PC-3 (cell line): ENCODE data around the gene COL8A1. TPM values are rescaled to one million over a fixed set of nuclear protein-coding genes. Genes with fewer than 3 reads are reported as not detected.

Experiments
- ATAC-seq: fragments of 200-7000 bp; cut with Tn5 transposase; 2 replicates; pipeline ENCODE4 v1.9.1; 2020; ENCODE audit warnings: mild to moderate bottlenecking, moderate library complexity
- BruUV-seq: library from RNA; stranded (reverse); fragments of 400-500 nt; replicated peaks from 2 replicates; lab custom pipeline; 2021; lab: Mats Ljungman, UMichigan
- CTCF ChIA-PET: fragments of 300-600 bp; sonication (Branson Sonifier 250); formaldehyde crosslinking; loops from one replicate; lab custom pipeline; 2022; ENCODE audit warnings: antibody characterized with exemption; lab: Charles Lee
- POLR2A ChIA-PET: fragments of 300-600 bp; sonication (Branson Sonifier 250); formaldehyde crosslinking; loops from one replicate; lab custom pipeline; 2022; ENCODE audit warnings: antibody characterized with exemption; ENCODE audit not compliant: unreplicated experiment; lab: Charles Lee
- DNase-seq: peaks from one replicate; pipeline ENCODE4 v3.0.0-alpha.2; 2015
- H2AFZ ChIP-seq: fragments of 300-600 bp; sonication (generic); 2 replicates; pipeline ENCODE4 v1.6.0; 2016; ENCODE audit warnings: antibody characterized with exemption, low read length
- H3F3A ChIP-seq: fragments of 300-600 bp; sonication (generic); one replicate; pipeline ENCODE4 v1.6.0; 2017; ENCODE audit warnings: antibody characterized with exemption, low read length, control low read depth, mild to moderate bottlenecking; ENCODE audit not compliant: unreplicated experiment
- H3K27ac ChIP-seq: fragments of 300-600 bp; sonication (generic); 2 replicates; pipeline ENCODE4 v1.5.1; 2016; ENCODE audit warnings: mild to moderate bottlenecking, low read length
- H3K27me3 ChIP-seq: fragments of 300-600 bp; sonication (generic); 2 replicates; pipeline ENCODE4 v1.6.1; 2016; ENCODE audit warnings: low read length, mixed read lengths
- H3K36me3 ChIP-seq: fragments of 300-600 bp; sonication (generic); 2 replicates; pipeline ENCODE4 v1.6.1; 2016; ENCODE audit warnings: low read depth, mixed run types, low read length, mixed read lengths
- H3K4me1 ChIP-seq: fragments of 300-600 bp; sonication (generic); 2 replicates; pipeline ENCODE4 v1.5.1; 2016; ENCODE audit warnings: low read length; ENCODE audit not compliant: insufficient read depth
- H3K4me2 ChIP-seq: fragments of 300-600 bp; sonication (generic); 2 replicates; pipeline ENCODE4 v1.6.0; 2016; ENCODE audit warnings: low read length
- H3K4me3 ChIP-seq: fragments of 300-600 bp; sonication (generic); 2 replicates; pipeline ENCODE4 v1.5.1; 2016; ENCODE audit warnings: mild to moderate bottlenecking, low read length, mixed read lengths
- H3K79me2 ChIP-seq: fragments of 300-600 bp; sonication (generic); 2 replicates; pipeline ENCODE4 v1.6.1; 2017; ENCODE audit warnings: low read length, mixed read lengths
- H3K9ac ChIP-seq: fragments of 300-600 bp; sonication (generic); 2 replicates; pipeline ENCODE4 v1.6.0; 2016; ENCODE audit warnings: mild to moderate bottlenecking, low read length
- H3K9me2 ChIP-seq: fragments of 300-600 bp; sonication (generic); replicated peaks from 2 replicates; pipeline ENCODE4 v1.6.1; 2016; ENCODE audit warnings: mixed run types, low read length, mixed read lengths
- H3K9me3 ChIP-seq: fragments of 300-600 bp; sonication (generic); 2 replicates; pipeline ENCODE4 v1.6.1; 2016; ENCODE audit warnings: low read length, mixed read lengths
- H4K20me1 ChIP-seq: fragments of 300-600 bp; sonication (generic); 2 replicates; pipeline ENCODE4 v1.6.1; 2016; ENCODE audit warnings: low read length, mixed read lengths
- EZH2 ChIP-seq: fragments of 300-600 bp; sonication (generic); IDR thresholded peaks from one replicate; pipeline ENCODE4 v1.6.1; 2017; ENCODE audit warnings: antibody characterized with exemption, mild to moderate bottlenecking, low read length; ENCODE audit not compliant: unreplicated experiment
- EZH2phosphoT487 ChIP-seq: fragments of 300-600 bp; sonication (generic); IDR thresholded peaks from 2 replicates; pipeline ENCODE4 v1.6.1; 2018; ENCODE audit warnings: mild to moderate bottlenecking, antibody characterized with exemption, low read length, borderline replicate concordance
- intact Hi-C: fragments of 100-400 bp; cut with micrococcal nuclease; formaldehyde crosslinking; loops from 2 replicates; pipeline ENCODE4 v1.9.0; 2023
- total RNA-seq: library from RNA; depleted of rRNA; stranded (reverse); fragments of >200 nt; gene quantifications from 2 replicates; pipeline ENCODE4 v1.2.3, GENCODE V29; 2014
- TF ChIP-seq, protein P1 (sequence below): fragments of 300-600 bp; sonication (generic); conservative IDR thresholded peaks from 2 replicates; pipeline ENCODE4 v1.5.1; 2017; ENCODE audit warnings: antibody characterized with exemption, low read depth, mild to moderate bottlenecking, low read length

Gene COL8A1
- total RNA-seq, 1 experiment from 2014 or later, result 2.4 TPM

- H3K9me2 ChIP-seq, result no peaks in the 10 kb centered on the region
- no peaks in the 10 kb centered on the region for H4K20me1 ChIP-seq
- intact Hi-C loops, result no loop called here
- no peak overlapping the region for H3K4me3 ChIP-seq
- BruUV-seq, result no TSS peak
- no peak overlapping the region for H3K27ac ChIP-seq
- H3K9me3 ChIP-seq, result no peaks in the 10 kb centered on the region
- DNase-seq (no peak), ATAC-seq (no peak)
- ChIA-PET POLR2A (no interaction called here), CTCF (interaction anchor here (1.3 kb wide), 1 partner anchor 107 kb away, joined by 5 read pairs; no protein-coding TSS in a partner anchor)
- H3K9ac ChIP-seq, result no peak overlapping the region
- TF ChIP-seq EZH2, result no peak
- TF ChIP-seq, protein P1, sequence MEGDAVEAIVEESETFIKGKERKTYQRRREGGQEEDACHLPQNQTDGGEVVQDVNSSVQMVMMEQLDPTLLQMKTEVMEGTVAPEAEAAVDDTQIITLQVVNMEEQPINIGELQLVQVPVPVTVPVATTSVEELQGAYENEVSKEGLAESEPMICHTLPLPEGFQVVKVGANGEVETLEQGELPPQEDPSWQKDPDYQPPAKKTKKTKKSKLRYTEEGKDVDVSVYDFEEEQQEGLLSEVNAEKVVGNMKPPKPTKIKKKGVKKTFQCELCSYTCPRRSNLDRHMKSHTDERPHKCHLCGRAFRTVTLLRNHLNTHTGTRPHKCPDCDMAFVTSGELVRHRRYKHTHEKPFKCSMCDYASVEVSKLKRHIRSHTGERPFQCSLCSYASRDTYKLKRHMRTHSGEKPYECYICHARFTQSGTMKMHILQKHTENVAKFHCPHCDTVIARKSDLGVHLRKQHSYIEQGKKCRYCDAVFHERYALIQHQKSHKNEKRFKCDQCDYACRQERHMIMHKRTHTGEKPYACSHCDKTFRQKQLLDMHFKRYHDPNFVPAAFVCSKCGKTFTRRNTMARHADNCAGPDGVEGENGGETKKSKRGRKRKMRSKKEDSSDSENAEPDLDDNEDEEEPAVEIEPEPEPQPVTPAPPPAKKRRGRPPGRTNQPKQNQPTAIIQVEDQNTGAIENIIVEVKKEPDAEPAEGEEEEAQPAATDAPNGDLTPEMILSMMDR, result no peak
- no peak for TF ChIP-seq EZH2phosphoT487
- no peaks in the 10 kb centered on the region for H3K36me3 ChIP-seq
- H3K79me2 ChIP-seq, result no peaks in the 10 kb centered on the region
- H3K4me2 ChIP-seq, result no peak overlapping the region
- H3K4me1 ChIP-seq, result peaks cover 18% of the 10 kb centered on the region
- H3K27me3 ChIP-seq, result no peaks in the 10 kb centered on the region
- no peak overlapping the region for H2AFZ ChIP-seq
- H3F3A ChIP-seq, result peaks cover 4% of the 10 kb centered on the region
Observed at GRCh38 chr3:99640214-99640851, 1.9 kb downstream of the COL8A1 start.

GRCh38 chr3:99641480-99641879, 3.1 kb downstream of the COL8A1 start:
- no peak overlapping the region for H3K4me3 ChIP-seq
- peaks cover 4% of the 10 kb centered on the region for H3F3A ChIP-seq
- intact Hi-C loops, result no loop called here
- no peaks in the 10 kb centered on the region for H3K27me3 ChIP-seq
- no peaks in the 10 kb centered on the region for H3K9me2 ChIP-seq
- no peaks in the 10 kb centered on the region for H3K9me3 ChIP-seq
- H3K9ac ChIP-seq, result no peak overlapping the region
- ATAC-seq (no peak), DNase-seq (no peak)
- H3K4me1 ChIP-seq, result peaks cover 16% of the 10 kb centered on the region
- no TSS peak for BruUV-seq
- ChIA-PET CTCF (interaction anchor here (1.3 kb wide), 1 partner anchor 106 kb away, joined by 5 read pairs; no protein-coding TSS in a partner anchor), POLR2A (no interaction called here)
- no peak for TF ChIP-seq EZH2
- no peak for TF ChIP-seq EZH2phosphoT487
- TF ChIP-seq, protein P1, result no peak
- H2AFZ ChIP-seq, result no peak overlapping the region
- H3K4me2 ChIP-seq, result no peak overlapping the region
- H3K79me2 ChIP-seq, result no peaks in the 10 kb centered on the region
- no peaks in the 10 kb centered on the region for H3K36me3 ChIP-seq
- H4K20me1 ChIP-seq, result no peaks in the 10 kb centered on the region
- H3K27ac ChIP-seq, result no peak overlapping the region

DNA sequence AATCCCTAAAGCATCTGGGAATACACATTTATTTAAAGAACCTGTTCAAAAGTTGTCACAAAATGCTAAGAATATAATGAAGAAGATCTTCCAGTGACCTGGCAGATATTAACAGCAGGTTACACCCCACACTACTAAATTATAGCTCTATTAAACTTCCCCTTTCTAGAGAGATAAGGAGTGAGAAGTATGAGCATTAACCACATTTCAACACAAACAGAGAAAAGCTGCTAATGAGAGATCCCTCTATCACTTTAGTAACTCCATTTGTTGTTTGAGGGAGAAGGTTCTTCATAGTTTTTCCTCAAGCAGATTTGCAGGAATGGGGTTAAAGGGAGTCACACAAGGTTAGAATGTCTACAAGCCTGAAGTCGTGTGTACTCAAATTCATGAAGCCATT, 3.6 kb downstream of the COL8A1 start:
- H3K9ac ChIP-seq, result no peak overlapping the region
- H3K36me3 ChIP-seq, result no peaks in the 10 kb centered on the region
- DNase-seq, result no peak
- H3K4me3 ChIP-seq, result no peak overlapping the region
- TF ChIP-seq, protein P1, result no peak
- TF ChIP-seq EZH2phosphoT487, result no peak
- no peak for TF ChIP-seq EZH2
- no peak overlapping the region for H3K4me2 ChIP-seq
- peaks cover 13% of the 10 kb centered on the region for H3K4me1 ChIP-seq
- ChIA-PET POLR2A (no interaction called here), CTCF (no interaction called here)
- no peaks in the 10 kb centered on the region for H3K9me3 ChIP-seq
- no peak overlapping the region for H2AFZ ChIP-seq
- ATAC-seq, result no peak
- no peaks in the 10 kb centered on the region for H3K27me3 ChIP-seq
- intact Hi-C loops, result no loop called here
- H4K20me1 ChIP-seq, result no peaks in the 10 kb centered on the region
- H3K27ac ChIP-seq, result no peak overlapping the region
- no peaks in the 10 kb centered on the region for H3K9me2 ChIP-seq
- no TSS peak for BruUV-seq
- H3K79me2 ChIP-seq, result no peaks in the 10 kb centered on the region
- H3F3A ChIP-seq, result peaks cover 4% of the 10 kb centered on the region
